Activated CD8-positive, alpha-beta T cell treated with anti-CD3 and anti-CD28 coated beads for 36 hours (primary cell): Measurements from ENCODE around the gene TIMP2. TPM values are rescaled to one million over a fixed set of nuclear protein-coding genes. Genes with fewer than 3 reads are reported as not detected.

Experiments used
- ATAC-seq: fragments of 200-7000 bp; cut with Tn5 transposase; one replicate; pipeline ENCODE4 v1.10.0; 2021; ENCODE audit warnings: mild to moderate bottlenecking, moderate library complexity
- CTCF ChIA-PET: fragments of 350-600 bp; sonication (Branson Sonifier 250); formaldehyde crosslinking; loops from one replicate; lab custom pipeline; 2021; ENCODE audit warnings: antibody characterized with exemption; lab: Charles Lee
- POLR2A ChIA-PET: fragments of 350-600 bp; sonication (Branson Sonifier 250); formaldehyde crosslinking; loops from one replicate; lab custom pipeline; 2021; ENCODE audit warnings: antibody characterized with exemption; lab: Charles Lee
- DNase-seq: peaks from one replicate; pipeline ENCODE4 v3.0.0-alpha.2; 2020
- H3K27ac Mint-ChIP-seq: one replicate; pipeline ENCODE4 v1.8.0; 2021; ENCODE audit warnings: mild to moderate bottlenecking, mixed read lengths
- H3K27me3 Mint-ChIP-seq: one replicate; pipeline ENCODE4 v1.8.0; 2021; ENCODE audit warnings: mixed read lengths
- H3K36me3 Mint-ChIP-seq: one replicate; pipeline ENCODE4 v1.8.0; 2021; ENCODE audit warnings: low read depth, mixed read lengths
- H3K4me1 Mint-ChIP-seq: one replicate; pipeline ENCODE4 v1.8.0; 2021; ENCODE audit warnings: low read depth, mixed read lengths
- H3K4me3 Mint-ChIP-seq: one replicate; pipeline ENCODE4 v1.8.0; 2021; ENCODE audit warnings: mild to moderate bottlenecking, moderate library complexity, mixed read lengths
- H3K9me3 Mint-ChIP-seq: one replicate; pipeline ENCODE4 v1.8.0; 2021; ENCODE audit warnings: mixed read lengths
- CTCF ChIP-seq: fragments of 200-600 bp; IDR thresholded peaks from one replicate; pipeline ENCODE4 v1.8.0; 2022; ENCODE audit warnings: antibody characterized with exemption, mild to moderate bottlenecking
- intact Hi-C: fragments of 100-400 bp; cut with micrococcal nuclease; formaldehyde crosslinking; loops from one replicate; pipeline ENCODE4 v1.10.0; 2022
- total RNA-seq, 2 experiments: library from RNA; stranded (reverse); gene quantifications; one replicate each; pipeline ENCODE4 v1.2.3, GENCODE V29; 2021

Gene TIMP2
- total RNA-seq, 2 experiments from 2014 or later = 2.4 to 2.5 TPM

- H3K36me3 Mint-ChIP-seq = no peaks in the 10 kb centered on the region
- no peaks in the 10 kb centered on the region for H3K27me3 Mint-ChIP-seq
- ChIA-PET CTCF (interaction anchor here (1.7 kb wide), 1 partner anchor 206 kb away, joined by 3 read pairs; no protein-coding TSS in a partner anchor), POLR2A (no interaction called here)
- ATAC-seq = no peak
- H3K27ac Mint-ChIP-seq = no peak overlapping the region
- DNase-seq = no peak
- no peaks in the 10 kb centered on the region for H3K4me1 Mint-ChIP-seq
- no peak for TF ChIP-seq CTCF
- H3K9me3 Mint-ChIP-seq = no peaks in the 10 kb centered on the region
- H3K4me3 Mint-ChIP-seq = no peak overlapping the region
- intact Hi-C loops = no loop called here
Observed at GRCh38 chr17:78859051-78859450, 66.1 kb downstream of the TIMP2 start.

GRCh38 chr17:78857266-78857665, 67.9 kb downstream of the TIMP2 start:
- H3K4me3 Mint-ChIP-seq = no peak overlapping the region
- no peaks in the 10 kb centered on the region for H3K4me1 Mint-ChIP-seq
- CTCF ChIA-PET = no interaction called here
- no peak for ATAC-seq
- no peak for TF ChIP-seq CTCF
- no peak for DNase-seq
- no peaks in the 10 kb centered on the region for H3K27me3 Mint-ChIP-seq
- intact Hi-C loops = no loop called here
- H3K36me3 Mint-ChIP-seq = no peaks in the 10 kb centered on the region
- H3K9me3 Mint-ChIP-seq = no peaks in the 10 kb centered on the region
- no peak overlapping the region for H3K27ac Mint-ChIP-seq
- POLR2A ChIA-PET = no interaction called here

- Mint-ChIP-seq H3K4me3 (no peak overlapping the region), H3K27me3 (no peaks in the 10 kb centered on the region), H3K4me1 (no peaks in the 10 kb centered on the region), H3K27ac (no peak overlapping the region), H3K36me3 (no peaks in the 10 kb centered on the region), H3K9me3 (no peaks in the 10 kb centered on the region)
- POLR2A ChIA-PET = no interaction called here
- CTCF ChIA-PET = interaction anchor here (5.0 kb wide), 1 partner anchor 11 kb away, joined by 30 read pairs; no protein-coding TSS in a partner anchor
- intact Hi-C loops = no loop called here
- no peak for ATAC-seq
- TF ChIP-seq CTCF = no peak
- no peak for DNase-seq
Observed at GRCh38 chr17:78855561-78856165, 69.5 kb downstream of the TIMP2 start.

- intact Hi-C loops = no loop called here
- no peak overlapping the region for H3K4me3 Mint-ChIP-seq
- ChIA-PET CTCF (interaction anchor here (1.1 to 5.0 kb wide), 2 partner anchors 11 to 12 kb away, joined by 3 to 30 read pairs; no protein-coding TSS in a partner anchor), POLR2A (interaction anchor here (1.2 to 1.3 kb wide), 2 partner anchors 9 to 108 kb away, joined by 3 read pairs; no protein-coding TSS in a partner anchor)
- H3K27me3 Mint-ChIP-seq = no peaks in the 10 kb centered on the region
- DNase-seq (no peak), ATAC-seq (no peak)
- H3K36me3 Mint-ChIP-seq = no peaks in the 10 kb centered on the region
- no peak overlapping the region for H3K27ac Mint-ChIP-seq
- H3K4me1 Mint-ChIP-seq = no peaks in the 10 kb centered on the region
- no peaks in the 10 kb centered on the region for H3K9me3 Mint-ChIP-seq
- no peak for TF ChIP-seq CTCF
Observed at GRCh38 chr17:78854508-78854907, 70.7 kb downstream of the TIMP2 start.

- intact Hi-C loops = no loop called here
- H3K4me3 Mint-ChIP-seq = no peak overlapping the region
- ATAC-seq (no peak), DNase-seq (no peak)
- no peak overlapping the region for H3K27ac Mint-ChIP-seq
- H3K27me3 Mint-ChIP-seq = no peaks in the 10 kb centered on the region
- no peak for TF ChIP-seq CTCF
- no peaks in the 10 kb centered on the region for H3K9me3 Mint-ChIP-seq
- H3K4me1 Mint-ChIP-seq = no peaks in the 10 kb centered on the region
- ChIA-PET POLR2A (interaction anchor here (1.2 to 1.3 kb wide), 2 partner anchors 9 to 109 kb away, joined by 3 read pairs; no protein-coding TSS in a partner anchor), CTCF (interaction anchor here (1.1 to 5.0 kb wide), 2 partner anchors 11 to 12 kb away, joined by 3 to 30 read pairs; no protein-coding TSS in a partner anchor)
- H3K36me3 Mint-ChIP-seq = no peaks in the 10 kb centered on the region
Observed at GRCh38 chr17:78853926-78854394, 71.2 kb downstream of the TIMP2 start.
